ENCODE results near the gene RPUSD3.

The RPUSD3 gene

GRCh38 chr3:9828801-9829755 is 14.7 kb downstream of the RPUSD3 start:
- DNase-seq = no peak

GRCh38 chr3:9826815-9827573 is 16.8 kb downstream of the RPUSD3 start:
- no peak for DNase-seq

GRCh38 chr3:9825451-9826040 is 18.3 kb downstream of the RPUSD3 start:
- no peak for DNase-seq

- DNase-seq = no peak
Measured at GRCh38 chr3:9820946-9821345, 22.9 kb downstream of the RPUSD3 start.

GRCh38 chr3:9820543-9820942 is 23.3 kb downstream of the RPUSD3 start:
- DNase-seq = no peak

GRCh38 chr3:9818666-9819335 is 25.0 kb downstream of the RPUSD3 start:
- no peak for DNase-seq

GRCh38 chr3:9817436-9817835 is 26.4 kb downstream of the RPUSD3 start:
- DNase-seq = no peak

- DNase-seq = no peak
Measured at GRCh38 chr3:9815986-9816385, 27.8 kb downstream of the RPUSD3 start.

- DNase-seq = no peak
Measured at GRCh38 chr3:9812870-9813483, 30.8 kb downstream of the RPUSD3 start.

- DNase-seq = no peak
Measured at GRCh38 chr3:9810846-9811245, 33.0 kb downstream of the RPUSD3 start.

GRCh38 chr3:9810433-9810770 is 33.4 kb downstream of the RPUSD3 start:
- no peak for DNase-seq

- DNase-seq = no peak
Measured at GRCh38 chr3:9809615-9810432, 34.0 kb downstream of the RPUSD3 start, which contains the start of gene TTLL3. Gene TTLL3 (plus strand): TSS chr3:9810262. CDS start chr3:9810662, 400 bp downstream.

GRCh38 chr3:9809239-9809614 is 34.6 kb downstream of the RPUSD3 start:
- no peak for DNase-seq

GRCh38 chr3:9808345-9809037 is 35.3 kb downstream of the RPUSD3 start:
- no peak for DNase-seq

GRCh38 chr3:9807981-9808344 is 35.8 kb downstream of the RPUSD3 start:
- DNase-seq = no peak

GRCh38 chr3:9806688-9807589 is 36.9 kb downstream of the RPUSD3 start:
- no peak for DNase-seq

GRCh38 chr3:9806137-9806536 is 37.7 kb downstream of the RPUSD3 start:
- DNase-seq = no peak

- no peak for DNase-seq
Measured at GRCh38 chr3:9804996-9805395, 38.8 kb downstream of the RPUSD3 start.

GRCh38 chr3:9803494-9803893 is 40.3 kb downstream of the RPUSD3 start:
- no peak for DNase-seq

GRCh38 chr3:9800529-9800928 is 43.3 kb downstream of the RPUSD3 start:
- no peak for DNase-seq

Data from NCI-H2081 treated with DMSO at 0.1 percent for 48 hours (cell line).